ENCODE measurements around the gene KAT6B. TPM values are rescaled to one million over a fixed set of nuclear protein-coding genes. Genes with fewer than 3 reads are reported as not detected.

The KAT6B gene
- total RNA-seq, 1 experiment from 2014 or later = 21.8 TPM

DNA sequence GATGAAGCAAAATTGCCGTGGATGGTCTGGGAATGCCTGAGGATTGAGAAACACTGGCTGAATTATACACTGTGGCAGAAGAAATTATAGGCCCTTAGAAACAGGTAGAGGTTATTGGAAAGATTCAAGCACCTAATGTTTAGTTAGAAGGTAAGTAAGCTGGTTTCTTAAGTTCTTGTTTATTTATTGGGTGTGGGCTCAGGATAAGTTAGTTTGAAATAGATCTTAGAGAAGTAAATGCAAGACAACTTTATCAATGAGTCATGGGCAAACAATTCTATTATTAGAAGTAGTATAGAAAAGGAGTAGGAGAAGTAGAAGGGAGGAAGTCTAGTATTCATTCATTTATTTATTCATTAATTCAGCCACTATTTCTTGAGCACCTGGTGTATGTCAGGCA, 96.5 kb downstream of the KAT6B start:
- intact Hi-C loops (cut with micrococcal nuclease; ENCODE audit: unreplicated experiment) = no loop called here
- CTCF ChIA-PET = no interaction called here

DNA sequence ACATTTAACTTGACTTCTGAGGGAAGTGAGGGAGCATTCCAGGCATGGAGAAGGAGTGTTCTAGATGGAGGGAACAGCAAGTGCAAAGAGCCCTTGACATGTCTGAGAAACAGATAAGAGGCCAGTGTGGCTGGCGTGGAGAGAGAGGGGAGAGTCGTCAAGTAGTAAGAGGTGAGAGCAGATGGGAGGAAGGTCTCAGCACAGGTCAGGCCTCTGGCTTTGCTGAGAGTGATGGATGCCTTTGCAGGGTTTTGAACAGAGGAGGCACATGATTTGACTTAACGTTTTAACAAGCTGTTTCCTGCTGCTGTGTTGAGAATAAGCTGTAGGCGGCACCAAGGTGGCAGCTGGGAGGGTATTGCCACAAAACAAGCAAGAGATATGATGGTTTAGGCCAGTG, 97.2 kb downstream of the KAT6B start:
- Histone ChIP-seq H3K4me1 (ENCODE audit: insufficient read depth, low read length, poor library complexity, severe bottlenecking) (peaks cover 68% of the 10 kb centered on the region), H3K27ac (ENCODE audit: low read depth, low read length, poor library complexity, severe bottlenecking) (peak overlapping the region; percentile 23), H3K27me3 (replicated peaks; ENCODE audit: insufficient read depth, low read depth, low read length, poor library complexity) (no peaks in the 10 kb centered on the region), H3K36me3 (ENCODE audit: insufficient read depth, low read length, poor library complexity, severe bottlenecking) (no peaks in the 10 kb centered on the region), H3K4me3 (ENCODE audit: low read depth, low read length, poor library complexity, severe bottlenecking) (no peak overlapping the region), H3K9me3 (ENCODE audit: low read depth, low read length, poor library complexity, severe bottlenecking) (peaks cover 9% of the 10 kb centered on the region)
- no TSS peak for BruUV-seq (replicated peaks)
- TF ChIP-seq, protein P1, sequence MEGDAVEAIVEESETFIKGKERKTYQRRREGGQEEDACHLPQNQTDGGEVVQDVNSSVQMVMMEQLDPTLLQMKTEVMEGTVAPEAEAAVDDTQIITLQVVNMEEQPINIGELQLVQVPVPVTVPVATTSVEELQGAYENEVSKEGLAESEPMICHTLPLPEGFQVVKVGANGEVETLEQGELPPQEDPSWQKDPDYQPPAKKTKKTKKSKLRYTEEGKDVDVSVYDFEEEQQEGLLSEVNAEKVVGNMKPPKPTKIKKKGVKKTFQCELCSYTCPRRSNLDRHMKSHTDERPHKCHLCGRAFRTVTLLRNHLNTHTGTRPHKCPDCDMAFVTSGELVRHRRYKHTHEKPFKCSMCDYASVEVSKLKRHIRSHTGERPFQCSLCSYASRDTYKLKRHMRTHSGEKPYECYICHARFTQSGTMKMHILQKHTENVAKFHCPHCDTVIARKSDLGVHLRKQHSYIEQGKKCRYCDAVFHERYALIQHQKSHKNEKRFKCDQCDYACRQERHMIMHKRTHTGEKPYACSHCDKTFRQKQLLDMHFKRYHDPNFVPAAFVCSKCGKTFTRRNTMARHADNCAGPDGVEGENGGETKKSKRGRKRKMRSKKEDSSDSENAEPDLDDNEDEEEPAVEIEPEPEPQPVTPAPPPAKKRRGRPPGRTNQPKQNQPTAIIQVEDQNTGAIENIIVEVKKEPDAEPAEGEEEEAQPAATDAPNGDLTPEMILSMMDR (conservative IDR thresholded peaks at IDR 0.05; ENCODE audit: low read depth, low read length) = 0 out of 2 replicates have a peak, but pooled peaks have one; percentile 37
- TF ChIP-seq EZH2 (IDR thresholded peaks at IDR 0.05; ENCODE audit: borderline replicate concordance, low read depth, low read length, poor library complexity, severe bottlenecking) = no peak
- ChIA-PET CTCF (no interaction called here), POLR2A (ENCODE audit: low non-redundant PET) (interaction anchor here (0.6 kb wide), 1 partner anchor 368 kb away, joined by 5 read pairs; no protein-coding TSS in a partner anchor)
- intact Hi-C loops (cut with micrococcal nuclease; ENCODE audit: unreplicated experiment) = no loop called here
- peak; percentile 73 for DNase-seq (ENCODE audit: low spot score)

More for the DNA sequence above, 96.5 kb downstream of the KAT6B start:
- Histone ChIP-seq H3K9me3 (ENCODE audit: low read depth, low read length, poor library complexity, severe bottlenecking) (peaks cover 9% of the 10 kb centered on the region), H3K27me3 (replicated peaks; ENCODE audit: insufficient read depth, low read depth, low read length, poor library complexity) (no peaks in the 10 kb centered on the region), H3K4me3 (ENCODE audit: low read depth, low read length, poor library complexity, severe bottlenecking) (no peak overlapping the region), H3K27ac (ENCODE audit: low read depth, low read length, poor library complexity, severe bottlenecking) (peak overlapping the region; percentile 23), H3K4me1 (ENCODE audit: insufficient read depth, low read length, poor library complexity, severe bottlenecking) (peaks cover 63% of the 10 kb centered on the region), H3K36me3 (ENCODE audit: insufficient read depth, low read length, poor library complexity, severe bottlenecking) (no peaks in the 10 kb centered on the region)
- POLR2A ChIA-PET (ENCODE audit: low non-redundant PET) = no interaction called here
- DNase-seq (ENCODE audit: low spot score) = no peak
- TF ChIP-seq, protein P1 (conservative IDR thresholded peaks at IDR 0.05; ENCODE audit: low read depth, low read length) = no peak
- no peak for TF ChIP-seq EZH2 (IDR thresholded peaks at IDR 0.05; ENCODE audit: borderline replicate concordance, low read depth, low read length, poor library complexity, severe bottlenecking)
- BruUV-seq (replicated peaks) = no TSS peak

DNA sequence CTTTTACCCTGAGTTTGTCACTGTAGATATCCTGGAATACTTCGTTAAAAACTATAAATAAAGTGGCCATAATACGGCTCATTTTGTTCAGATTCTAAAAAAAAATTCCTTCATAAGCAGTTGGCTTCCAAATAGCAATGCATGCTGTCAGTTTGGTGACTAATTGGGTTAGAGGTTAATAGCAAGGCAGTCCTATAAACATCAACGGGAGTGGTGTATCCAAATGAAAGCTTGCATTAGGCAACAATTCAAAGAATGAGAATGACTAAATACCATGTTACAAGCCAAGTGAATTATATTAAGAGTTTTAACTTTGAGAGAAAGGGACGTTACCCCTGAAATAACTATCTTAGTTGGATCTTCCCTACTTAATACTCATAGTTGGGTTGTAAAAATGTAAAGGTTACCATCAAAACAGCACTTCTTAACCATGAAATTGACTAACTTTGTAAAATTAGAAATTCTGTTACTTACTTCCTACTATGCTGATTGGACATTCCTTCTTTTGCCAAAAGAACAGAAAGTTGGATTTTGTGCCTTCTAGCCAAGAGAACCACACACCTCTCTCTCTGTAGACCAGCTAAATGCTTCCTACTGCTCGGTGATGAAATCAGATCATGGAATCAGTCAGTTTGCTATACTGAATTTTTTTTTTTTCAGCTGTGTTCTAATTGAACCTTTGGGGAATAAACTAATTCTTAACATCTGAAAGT, 98.0 kb downstream of the KAT6B start:
- no TSS peak for BruUV-seq (replicated peaks)
- Histone ChIP-seq H3K36me3 (ENCODE audit: insufficient read depth, low read length, poor library complexity, severe bottlenecking) (no peaks in the 10 kb centered on the region), H3K4me3 (ENCODE audit: low read depth, low read length, poor library complexity, severe bottlenecking) (no peak overlapping the region), H3K4me1 (ENCODE audit: insufficient read depth, low read length, poor library complexity, severe bottlenecking) (peaks cover 68% of the 10 kb centered on the region), H3K9me3 (ENCODE audit: low read depth, low read length, poor library complexity, severe bottlenecking) (peaks cover 6% of the 10 kb centered on the region), H3K27me3 (replicated peaks; ENCODE audit: insufficient read depth, low read depth, low read length, poor library complexity) (no peaks in the 10 kb centered on the region), H3K27ac (ENCODE audit: low read depth, low read length, poor library complexity, severe bottlenecking) (peak overlapping the region; percentile 23)
- peak; percentile 65 for DNase-seq (ENCODE audit: low spot score)
- intact Hi-C loops (cut with micrococcal nuclease; ENCODE audit: unreplicated experiment) = no loop called here
- POLR2A ChIA-PET (ENCODE audit: low non-redundant PET) = interaction anchor here (0.6 kb wide), 1 partner anchor 369 kb away, joined by 5 read pairs; no protein-coding TSS in a partner anchor
- CTCF ChIA-PET = no interaction called here
- TF ChIP-seq, protein P1 (conservative IDR thresholded peaks at IDR 0.05; ENCODE audit: low read depth, low read length) = no peak
- TF ChIP-seq EZH2 (IDR thresholded peaks at IDR 0.05; ENCODE audit: borderline replicate concordance, low read depth, low read length, poor library complexity, severe bottlenecking) = no peak

Data from A673 (cell line).